B cell (primary cell): ENCODE measurements around the gene PCGF1. TPM values are rescaled to one million over a fixed set of nuclear protein-coding genes. Genes with fewer than 3 reads are reported as not detected.

Experiments used
- polyA plus RNA-seq: library from polyadenylated mRNA; depleted of rRNA; stranded (reverse); fragments of >200 nt; gene quantifications from 2 replicates; pipeline ENCODE4 v1.2.3, GENCODE V29; 2012
- total RNA-seq, 2 donors: library from RNA; stranded (reverse); fragments of 120-200 nt in 1 of 2; gene quantifications; 1 replicate in 1 of 2; 2 replicates in 1 of 2; pipeline versions ENCODE4 v1.2.3 to v1.2.4, GENCODE V29; 2013 to 2022

The PCGF1 gene
- total and polyA plus RNA-seq, 2 donors (not counting 1 experiment from before 2014, with no cell fraction given), result 21.9 to 40.1 TPM

Other genes with a start within 250 kb of the PCGF1 start
- 9.7 and 12.3 TPM in 2 replicates for gene SLC4A5, start 164.3 kb downstream of the PCGF1 start, total RNA-seq
- 2.7 and 3.3 TPM in 2 replicates for gene SLC4A5, start 164.3 kb downstream of the PCGF1 start, polyA plus RNA-seq
- gene DCTN1, start 127.4 kb downstream of the PCGF1 start, total RNA-seq, result 134 and 143 TPM in 2 replicates
- gene DCTN1, start 127.4 kb downstream of the PCGF1 start, polyA plus RNA-seq, result 45.6 and 46.7 TPM in 2 replicates
- gene C2orf81, start 86.1 kb downstream of the PCGF1 start, total RNA-seq, result 8.6 and 9.1 TPM in 2 replicates
- 2.5 and 5.4 TPM in 2 replicates for gene C2orf81, start 86.1 kb downstream of the PCGF1 start, polyA plus RNA-seq
- gene WDR54, start 86.0 kb downstream of the PCGF1 start, total RNA-seq, result 39.0 and 42.2 TPM in 2 replicates
- 36.5 and 52.8 TPM in 2 replicates for gene WDR54, start 86.0 kb downstream of the PCGF1 start, polyA plus RNA-seq
- 10.5 and 12.2 TPM in 2 replicates for gene RTKN, start 65.8 kb downstream of the PCGF1 start, total RNA-seq
- gene RTKN, start 65.8 kb downstream of the PCGF1 start, polyA plus RNA-seq, result 5.1 TPM in 2 replicates
- gene INO80B, start 52.6 kb downstream of the PCGF1 start, total RNA-seq, result 77.5 and 78.6 TPM in 2 replicates
- gene INO80B, start 52.6 kb downstream of the PCGF1 start, polyA plus RNA-seq, result 30.4 and 38.3 TPM in 2 replicates
- 91.5 and 98.4 TPM in 2 replicates for gene WBP1, start 49.3 kb downstream of the PCGF1 start, total RNA-seq
- 159 and 207 TPM in 2 replicates for gene WBP1, start 49.3 kb downstream of the PCGF1 start, polyA plus RNA-seq
- gene MOGS, start 42.3 kb downstream of the PCGF1 start, total RNA-seq, result 87.8 and 88.2 TPM in 2 replicates
- gene MOGS, start 42.3 kb downstream of the PCGF1 start, polyA plus RNA-seq, result 61.6 and 103 TPM in 2 replicates
- 61.5 and 70.0 TPM in 2 replicates for gene MRPL53, start 35.0 kb downstream of the PCGF1 start, total RNA-seq
- gene MRPL53, start 35.0 kb downstream of the PCGF1 start, polyA plus RNA-seq, result 32.9 and 59.3 TPM in 2 replicates
- 61.6 and 69.3 TPM in 2 replicates for gene CCDC142, start 24.7 kb downstream of the PCGF1 start, total RNA-seq
- 12.4 and 13.0 TPM in 2 replicates for gene CCDC142, start 24.7 kb downstream of the PCGF1 start, polyA plus RNA-seq
- 69.4 and 72.3 TPM in 2 replicates for gene TTC31, start 24.6 kb downstream of the PCGF1 start, total RNA-seq
- 50.3 and 68.5 TPM in 2 replicates for gene TTC31, start 24.6 kb downstream of the PCGF1 start, polyA plus RNA-seq
- gene LBX2, start 8.1 kb downstream of the PCGF1 start, total RNA-seq, result 0.97 and 2.0 TPM in 2 replicates
- gene LBX2, start 8.1 kb downstream of the PCGF1 start, polyA plus RNA-seq, result 1.1 TPM in 1 of 2 replicates, not detected in the other
- gene TLX2, start 6.8 kb upstream of the PCGF1 start, total RNA-seq, result 0.19 TPM in 1 of 2 replicates, not detected in the other
- gene TLX2, start 6.8 kb upstream of the PCGF1 start, polyA plus RNA-seq, result 0.06 TPM in 1 of 2 replicates, not detected in the other
- gene DQX1, start 18.5 kb upstream of the PCGF1 start, total RNA-seq, result 0.57 and 0.87 TPM in 2 replicates
- 0.46 and 1.1 TPM in 2 replicates for gene DQX1, start 18.5 kb upstream of the PCGF1 start, polyA plus RNA-seq
- gene AUP1, start 22.0 kb upstream of the PCGF1 start, total RNA-seq, result 190 and 201 TPM in 2 replicates
- gene AUP1, start 22.0 kb upstream of the PCGF1 start, polyA plus RNA-seq, result 525 and 574 TPM in 2 replicates
- 52.2 and 52.8 TPM in 2 replicates for gene HTRA2, start 22.2 kb upstream of the PCGF1 start, total RNA-seq
- gene HTRA2, start 22.2 kb upstream of the PCGF1 start, polyA plus RNA-seq, result 111 and 112 TPM in 2 replicates
- gene LOXL3, start 46.2 kb upstream of the PCGF1 start, total RNA-seq, result 0.66 and 1.2 TPM in 2 replicates
- 0.97 and 1.2 TPM in 2 replicates for gene LOXL3, start 46.2 kb upstream of the PCGF1 start, polyA plus RNA-seq
- gene DOK1, start 47.0 kb upstream of the PCGF1 start, total RNA-seq, result 41.4 and 46.5 TPM in 2 replicates
- 23.1 and 29.1 TPM in 2 replicates for gene DOK1, start 47.0 kb upstream of the PCGF1 start, polyA plus RNA-seq
- gene M1AP, start 140.6 kb upstream of the PCGF1 start, total RNA-seq, result not detected in 2 replicates
- gene M1AP, start 140.6 kb upstream of the PCGF1 start, polyA plus RNA-seq, result 0.15 TPM in 1 of 2 replicates, not detected in the other
- gene SEMA4F, start 146.6 kb upstream of the PCGF1 start, total RNA-seq, result 18.9 and 19.3 TPM in 2 replicates
- gene SEMA4F, start 146.6 kb upstream of the PCGF1 start, polyA plus RNA-seq, result 4.5 and 5.4 TPM in 2 replicates